Activated naive CD4-positive, alpha-beta T cell treated with anti-CD3 and anti-CD28 coated beads, Interleukin-2, amount 10 ng/mL, durations not matched to agents 7 days and 5 days (primary cell): ENCODE results near the gene MMP25.
A peak's percentile ranks its signal among the peaks of the same experiment; 100 is the strongest.

Experiments used
- CTCF ChIA-PET: fragments of 350-600 bp; sonication (Branson Sonifier 250); formaldehyde crosslinking; loops from one replicate; lab custom pipeline; 2021; ENCODE audit warnings: antibody characterized with exemption; lab: Charles Lee
- DNase-seq: peaks from one replicate; pipeline ENCODE4 v3.0.0-alpha.2; 2020
- H3K27ac Mint-ChIP-seq: one replicate; pipeline ENCODE4 v1.8.0; 2021; ENCODE audit warnings: mild to moderate bottlenecking, moderate library complexity, mixed read lengths
- H3K27me3 Mint-ChIP-seq: one replicate; pipeline ENCODE4 v1.8.0; 2021; ENCODE audit warnings: mild to moderate bottlenecking, mixed read lengths
- H3K36me3 Mint-ChIP-seq: one replicate; pipeline ENCODE4 v1.8.0; 2021; ENCODE audit warnings: mixed read lengths
- H3K4me1 Mint-ChIP-seq: one replicate; pipeline ENCODE4 v1.8.0; 2021; ENCODE audit warnings: mixed read lengths
- H3K4me3 Mint-ChIP-seq: one replicate; pipeline ENCODE4 v1.8.0; 2021; ENCODE audit warnings: mild to moderate bottlenecking, moderate library complexity, mixed read lengths
- H3K9me3 Mint-ChIP-seq: one replicate; pipeline ENCODE4 v1.8.0; 2021; ENCODE audit warnings: mixed read lengths

The MMP25 gene

GRCh38 chr16:3045758-3046640 lies at the start of gene MMP25:
Gene MMP25, plus strand, starts transcription at chr16:3046561. Its CDS starts 357 bp downstream, at chr16:3046918.
- Mint-ChIP-seq H3K4me1 (peaks cover 58% of the 10 kb centered on the region), H3K36me3 (peaks cover 18% of the 10 kb centered on the region), H3K27ac (peak within 1 kb of the TSS; percentile 85), H3K4me3 (peak within 1 kb of the TSS; percentile 83), H3K9me3 (no peaks in the 10 kb centered on the region), H3K27me3 (peaks cover 79% of the 10 kb centered on the region)
- CTCF ChIA-PET, result interaction anchor here (1.1 to 8.5 kb wide), 2 partner anchors 16 to 36 kb away, joined by 3 to 80 read pairs; no protein-coding TSS in a partner anchor
- DNase-seq, result peak; percentile 54

- peaks cover 66% of the 10 kb centered on the region for H3K27me3 Mint-ChIP-seq
- CTCF ChIA-PET, result interaction anchor here (17.3 kb wide), 1 partner anchor 27 kb away, joined by 300 read pairs; the partner anchor contains the start of genes CLDN6, HCFC1R1, THOC6 and TNFRSF12A
These were observed 46.4 kb upstream of the MMP25 start for GRCh38 chr16:2999929-3000328.

GRCh38 chr16:3000540-3000939 lies 45.8 kb upstream of the MMP25 start:
- DNase-seq, result no peak
- Mint-ChIP-seq H3K27me3 (peaks cover 69% of the 10 kb centered on the region), H3K4me1 (peaks cover 6% of the 10 kb centered on the region), H3K9me3 (no peaks in the 10 kb centered on the region), H3K27ac (no peak overlapping the region), H3K4me3 (no peak overlapping the region), H3K36me3 (no peaks in the 10 kb centered on the region)
- CTCF ChIA-PET, result interaction anchor here (0.6 to 17.3 kb wide), 2 partner anchors 26 to 36 kb away, joined by 3 to 300 read pairs; partner anchors contain the start of genes CLDN6, HCFC1R1, THOC6 and TNFRSF12A

More at GRCh38 chr16:2999929-3000328, 46.4 kb upstream of the MMP25 start:
- DNase-seq, result no peak
- H3K36me3 Mint-ChIP-seq, result no peaks in the 10 kb centered on the region
- no peak overlapping the region for H3K4me3 Mint-ChIP-seq
- H3K9me3 Mint-ChIP-seq, result no peaks in the 10 kb centered on the region
- H3K4me1 Mint-ChIP-seq, result peaks cover 5% of the 10 kb centered on the region
- no peak overlapping the region for H3K27ac Mint-ChIP-seq

GRCh38 chr16:3001316-3001715 lies 45.0 kb upstream of the MMP25 start:
- H3K27ac Mint-ChIP-seq, result no peak overlapping the region
- DNase-seq, result no peak
- peaks cover 71% of the 10 kb centered on the region for H3K27me3 Mint-ChIP-seq
- H3K4me1 Mint-ChIP-seq, result peaks cover 11% of the 10 kb centered on the region
- CTCF ChIA-PET, result interaction anchor here (0.6 to 17.3 kb wide), 3 partner anchors 26 to 45 kb away, joined by 3 to 300 read pairs (median 3); partner anchors contain the start of genes CLDN6, HCFC1R1, THOC6 and TNFRSF12A
- no peak overlapping the region for H3K4me3 Mint-ChIP-seq
- no peaks in the 10 kb centered on the region for H3K36me3 Mint-ChIP-seq
- H3K9me3 Mint-ChIP-seq, result no peaks in the 10 kb centered on the region

GRCh38 chr16:3003582-3004270 lies 42.6 kb upstream of the MMP25 start:
- Mint-ChIP-seq H3K27me3 (peaks cover 71% of the 10 kb centered on the region), H3K4me1 (peaks cover 35% of the 10 kb centered on the region), H3K27ac (peak overlapping the region; percentile 72), H3K9me3 (no peaks in the 10 kb centered on the region), H3K36me3 (no peaks in the 10 kb centered on the region), H3K4me3 (peak overlapping the region; percentile 73)
- DNase-seq, result peak; percentile 99
- CTCF ChIA-PET, result interaction anchor here (0.7 to 17.3 kb wide), 8 partner anchors 11 to 115 kb away, joined by 3 to 300 read pairs (median 4); partner anchors contain the start of genes CLDN6, HCFC1R1, PAQR4 and THOC6

- DNase-seq, result peak; percentile 46
- CTCF ChIA-PET, result interaction anchor here (0.7 to 17.3 kb wide), 8 partner anchors 10 to 116 kb away, joined by 3 to 300 read pairs (median 4); partner anchors contain the start of genes CLDN6, HCFC1R1, PAQR4 and THOC6
These were observed 42.0 kb upstream of the MMP25 start for GRCh38 chr16:3004319-3004718.

GRCh38 chr16:3004781-3005284 lies 41.5 kb upstream of the MMP25 start:
- no peak overlapping the region for H3K27ac Mint-ChIP-seq
- H3K4me3 Mint-ChIP-seq, result peak overlapping the region; percentile 77
- H3K9me3 Mint-ChIP-seq, result no peaks in the 10 kb centered on the region
- H3K36me3 Mint-ChIP-seq, result no peaks in the 10 kb centered on the region
- DNase-seq, result peak; percentile 42
- H3K27me3 Mint-ChIP-seq, result peaks cover 71% of the 10 kb centered on the region
- H3K4me1 Mint-ChIP-seq, result peaks cover 40% of the 10 kb centered on the region
- CTCF ChIA-PET, result interaction anchor here (17.3 kb wide), 1 partner anchor 22 kb away, joined by 300 read pairs; the partner anchor contains the start of genes CLDN6, HCFC1R1, THOC6 and TNFRSF12A

More at GRCh38 chr16:3004319-3004718, 42.0 kb upstream of the MMP25 start:
- H3K27me3 Mint-ChIP-seq, result peaks cover 71% of the 10 kb centered on the region
- no peaks in the 10 kb centered on the region for H3K9me3 Mint-ChIP-seq
- no peak overlapping the region for H3K4me3 Mint-ChIP-seq
- H3K36me3 Mint-ChIP-seq, result no peaks in the 10 kb centered on the region
- no peak overlapping the region for H3K27ac Mint-ChIP-seq
- H3K4me1 Mint-ChIP-seq, result peaks cover 37% of the 10 kb centered on the region

- H3K4me1 Mint-ChIP-seq, result peaks cover 40% of the 10 kb centered on the region
- peak overlapping the region; percentile 60 for H3K27ac Mint-ChIP-seq
- H3K4me3 Mint-ChIP-seq, result no peak overlapping the region
- CTCF ChIA-PET, result interaction anchor here (1.0 to 17.3 kb wide), 5 partner anchors 19 to 156 kb away, joined by 3 to 300 read pairs (median 3); partner anchors contain the start of genes CLDN6, HCFC1R1, PKMYT1 and THOC6
- peaks cover 82% of the 10 kb centered on the region for H3K27me3 Mint-ChIP-seq
- H3K36me3 Mint-ChIP-seq, result no peaks in the 10 kb centered on the region
- DNase-seq, result no peak
- H3K9me3 Mint-ChIP-seq, result no peaks in the 10 kb centered on the region
These were observed 39.1 kb upstream of the MMP25 start for GRCh38 chr16:3007059-3007956.

- DNase-seq, result peak; percentile 46
- Mint-ChIP-seq H3K4me3 (peak overlapping the region; percentile 49), H3K27me3 (peaks cover 86% of the 10 kb centered on the region), H3K4me1 (peaks cover 40% of the 10 kb centered on the region), H3K36me3 (no peaks in the 10 kb centered on the region), H3K27ac (peak overlapping the region; percentile 60), H3K9me3 (no peaks in the 10 kb centered on the region)
- CTCF ChIA-PET, result interaction anchor here (1.4 to 17.3 kb wide), 4 partner anchors 19 to 155 kb away, joined by 3 to 300 read pairs (median 4); partner anchors contain the start of genes CLDN6, HCFC1R1, PKMYT1 and THOC6
These were observed 38.2 kb upstream of the MMP25 start for GRCh38 chr16:3007957-3008689.

GRCh38 chr16:3008690-3009037 lies 37.7 kb upstream of the MMP25 start:
- Mint-ChIP-seq H3K27ac (no peak overlapping the region), H3K4me3 (no peak overlapping the region), H3K4me1 (peaks cover 40% of the 10 kb centered on the region), H3K27me3 (peaks cover 90% of the 10 kb centered on the region), H3K9me3 (no peaks in the 10 kb centered on the region), H3K36me3 (no peaks in the 10 kb centered on the region)
- no peak for DNase-seq
- CTCF ChIA-PET, result interaction anchor here (17.3 kb wide), 1 partner anchor 18 kb away, joined by 300 read pairs; the partner anchor contains the start of genes CLDN6, HCFC1R1, THOC6 and TNFRSF12A

- H3K9me3 Mint-ChIP-seq, result no peaks in the 10 kb centered on the region
- no peaks in the 10 kb centered on the region for H3K36me3 Mint-ChIP-seq
- CTCF ChIA-PET, result interaction anchor here (17.3 kb wide), 1 partner anchor 17 kb away, joined by 300 read pairs; the partner anchor contains the start of genes CLDN6, HCFC1R1, THOC6 and TNFRSF12A
- peaks cover 39% of the 10 kb centered on the region for H3K4me1 Mint-ChIP-seq
- DNase-seq, result no peak
- peaks cover 95% of the 10 kb centered on the region for H3K27me3 Mint-ChIP-seq
- no peak overlapping the region for H3K4me3 Mint-ChIP-seq
- no peak overlapping the region for H3K27ac Mint-ChIP-seq
These were observed 36.6 kb upstream of the MMP25 start for GRCh38 chr16:3009568-3010390.
